ENCODE measurements around the gene PRKG2. TPM values are rescaled to one million over a fixed set of nuclear protein-coding genes. Genes with fewer than 3 reads are reported as not detected.
"Not testable (repeated sequence)": the region's sequence is repeated elsewhere in the genome, so short reads cannot be mapped to it uniquely, and the experiment has no call there.

Gene PRKG2
- total RNA-seq, 1 donor from 2014 or later, result under 0.01 TPM

- no peak overlapping the region for H3K27ac ChIP-seq (ENCODE audit: low read depth, low read length)
- no peaks in the 10 kb centered on the region for H3K4me1 ChIP-seq (ENCODE audit: control insufficient read depth in 3 of 3, insufficient read depth in 3 of 3, low read length in 3 of 3)
- H3K27me3 ChIP-seq (ENCODE audit: control insufficient read depth in 3 of 3, insufficient read depth in 3 of 3, low read length in 3 of 3), result no peaks in the 10 kb centered on the region
- no peaks in the 10 kb centered on the region for H3K9me3 ChIP-seq (ENCODE audit: control insufficient read depth in 3 of 3, low read length in 3 of 3)
- no peak overlapping the region for H3K4me3 ChIP-seq (ENCODE audit: low read length in 3 of 3)
- no peak overlapping the region for H3K9ac ChIP-seq (ENCODE audit: low read depth in 1 of 3, low read length in 3 of 3)
- H3K36me3 ChIP-seq (ENCODE audit: control insufficient read depth in 3 of 3, insufficient read depth in 3 of 3, low read length in 3 of 3), result no peaks in the 10 kb centered on the region
These were observed 30.4 kb upstream of the PRKG2 start for GRCh38 chr4:81245218-81246009.

- no peak overlapping the region for H3K9ac ChIP-seq (ENCODE audit: low read depth in 1 of 3, low read length in 3 of 3)
- H3K9me3 ChIP-seq (ENCODE audit: control insufficient read depth in 3 of 3, low read length in 3 of 3), result no peaks in the 10 kb centered on the region
- H3K4me1 ChIP-seq (ENCODE audit: control insufficient read depth in 3 of 3, insufficient read depth in 3 of 3, low read length in 3 of 3), result no peaks in the 10 kb centered on the region
- no peak overlapping the region for H3K27ac ChIP-seq (ENCODE audit: low read depth, low read length)
- H3K27me3 ChIP-seq (ENCODE audit: control insufficient read depth in 3 of 3, insufficient read depth in 3 of 3, low read length in 3 of 3), result no peaks in the 10 kb centered on the region
- H3K4me3 ChIP-seq (ENCODE audit: low read length in 3 of 3), result no peak overlapping the region
- H3K36me3 ChIP-seq (ENCODE audit: control insufficient read depth in 3 of 3, insufficient read depth in 3 of 3, low read length in 3 of 3), result no peaks in the 10 kb centered on the region
These were observed 22.8 kb upstream of the PRKG2 start for GRCh38 chr4:81237791-81238190.

- no peaks in the 10 kb centered on the region for H3K27me3 ChIP-seq (ENCODE audit: control insufficient read depth in 3 of 3, insufficient read depth in 3 of 3, low read length in 3 of 3)
- H3K9me3 ChIP-seq (ENCODE audit: control insufficient read depth in 3 of 3, low read length in 3 of 3), result no peaks in the 10 kb centered on the region
- no peaks in the 10 kb centered on the region for H3K36me3 ChIP-seq (ENCODE audit: control insufficient read depth in 3 of 3, insufficient read depth in 3 of 3, low read length in 3 of 3)
- H3K9ac ChIP-seq (ENCODE audit: low read depth in 1 of 3, low read length in 3 of 3), result no peak overlapping the region
- no peak overlapping the region for H3K4me3 ChIP-seq (ENCODE audit: low read length in 3 of 3)
- H3K27ac ChIP-seq (ENCODE audit: low read depth, low read length), result no peak overlapping the region
- no peaks in the 10 kb centered on the region for H3K4me1 ChIP-seq (ENCODE audit: control insufficient read depth in 3 of 3, insufficient read depth in 3 of 3, low read length in 3 of 3)
These were observed 21.1 kb upstream of the PRKG2 start for GRCh38 chr4:81235982-81236749.

- Histone ChIP-seq H3K27ac (ENCODE audit: low read depth, low read length) (no peak overlapping the region), H3K9me3 (ENCODE audit: control insufficient read depth in 3 of 3, low read length in 3 of 3) (peaks cover 0 to 2% (median 0%) of the 10 kb centered on the region in 3 donors), H3K36me3 (ENCODE audit: control insufficient read depth in 3 of 3, insufficient read depth in 3 of 3, low read length in 3 of 3) (no peaks in the 10 kb centered on the region), H3K27me3 (ENCODE audit: control insufficient read depth in 3 of 3, insufficient read depth in 3 of 3, low read length in 3 of 3) (no peaks in the 10 kb centered on the region), H3K9ac (ENCODE audit: low read depth in 1 of 3, low read length in 3 of 3) (no peak overlapping the region), H3K4me3 (ENCODE audit: low read length in 3 of 3) (no peak overlapping the region), H3K4me1 (ENCODE audit: control insufficient read depth in 3 of 3, insufficient read depth in 3 of 3, low read length in 3 of 3) (no peaks in the 10 kb centered on the region)
These were observed 12.9 kb upstream of the PRKG2 start for GRCh38 chr4:81227968-81228367.

GRCh38 chr4:81227138-81227537 lies 12.1 kb upstream of the PRKG2 start:
- H3K27me3 ChIP-seq (ENCODE audit: control insufficient read depth in 3 of 3, insufficient read depth in 3 of 3, low read length in 3 of 3), result no peaks in the 10 kb centered on the region
- H3K9me3 ChIP-seq (ENCODE audit: control insufficient read depth in 3 of 3, low read length in 3 of 3), result peaks cover 0 to 2% (median 0%) of the 10 kb centered on the region in 3 donors
- no peaks in the 10 kb centered on the region for H3K36me3 ChIP-seq (ENCODE audit: control insufficient read depth in 3 of 3, insufficient read depth in 3 of 3, low read length in 3 of 3)
- no peak overlapping the region for H3K4me3 ChIP-seq (ENCODE audit: low read length in 3 of 3)
- no peaks in the 10 kb centered on the region for H3K4me1 ChIP-seq (ENCODE audit: control insufficient read depth in 3 of 3, insufficient read depth in 3 of 3, low read length in 3 of 3)
- H3K27ac ChIP-seq (ENCODE audit: low read depth, low read length), result no peak overlapping the region
- H3K9ac ChIP-seq (ENCODE audit: low read depth in 1 of 3, low read length in 3 of 3), result no peak overlapping the region

GRCh38 chr4:81225252-81225651 lies 10.2 kb upstream of the PRKG2 start:
- Histone ChIP-seq H3K27me3 (ENCODE audit: control insufficient read depth in 3 of 3, insufficient read depth in 3 of 3, low read length in 3 of 3) (no peaks in the 10 kb centered on the region), H3K9ac (ENCODE audit: low read depth in 1 of 3, low read length in 3 of 3) (no peak overlapping the region), H3K4me3 (ENCODE audit: low read length in 3 of 3) (no peak overlapping the region), H3K36me3 (ENCODE audit: control insufficient read depth in 3 of 3, insufficient read depth in 3 of 3, low read length in 3 of 3) (no peaks in the 10 kb centered on the region), H3K4me1 (ENCODE audit: control insufficient read depth in 3 of 3, insufficient read depth in 3 of 3, low read length in 3 of 3) (no peaks in the 10 kb centered on the region), H3K27ac (ENCODE audit: low read depth, low read length) (no peak overlapping the region), H3K9me3 (ENCODE audit: control insufficient read depth in 3 of 3, low read length in 3 of 3) (peaks cover 0 to 2% (median 0%) of the 10 kb centered on the region in 3 donors)

GRCh38 chr4:81222082-81222472 lies 7.1 kb upstream of the PRKG2 start:
- not testable (repeated sequence) for H3K9me3 ChIP-seq (ENCODE audit: control insufficient read depth in 3 of 3, low read length in 3 of 3); H3K36me3 ChIP-seq (ENCODE audit: control insufficient read depth in 3 of 3, insufficient read depth in 3 of 3, low read length in 3 of 3); H3K4me3 ChIP-seq (ENCODE audit: low read length in 3 of 3); H3K27ac ChIP-seq (ENCODE audit: low read depth, low read length); H3K9ac ChIP-seq (ENCODE audit: low read depth in 1 of 3, low read length in 3 of 3); H3K27me3 ChIP-seq (ENCODE audit: control insufficient read depth in 3 of 3, insufficient read depth in 3 of 3, low read length in 3 of 3); H3K4me1 ChIP-seq (ENCODE audit: control insufficient read depth in 3 of 3, insufficient read depth in 3 of 3, low read length in 3 of 3)

GRCh38 chr4:81221303-81222081 lies 6.5 kb upstream of the PRKG2 start:
- Histone ChIP-seq H3K27ac (ENCODE audit: low read depth, low read length) (no peak overlapping the region), H3K9me3 (ENCODE audit: control insufficient read depth in 3 of 3, low read length in 3 of 3) (peaks cover 0 to 2% (median 0%) of the 10 kb centered on the region in 3 donors), H3K4me3 (ENCODE audit: low read length in 3 of 3) (no peak overlapping the region), H3K9ac (ENCODE audit: low read depth in 1 of 3, low read length in 3 of 3) (no peak overlapping the region), H3K4me1 (ENCODE audit: control insufficient read depth in 3 of 3, insufficient read depth in 3 of 3, low read length in 3 of 3) (no peaks in the 10 kb centered on the region), H3K36me3 (ENCODE audit: control insufficient read depth in 3 of 3, insufficient read depth in 3 of 3, low read length in 3 of 3) (no peaks in the 10 kb centered on the region), H3K27me3 (ENCODE audit: control insufficient read depth in 3 of 3, insufficient read depth in 3 of 3, low read length in 3 of 3) (peaks cover 0 to 4% (median 0%) of the 10 kb centered on the region in 3 donors)

- H3K36me3 ChIP-seq (ENCODE audit: control insufficient read depth in 3 of 3, insufficient read depth in 3 of 3, low read length in 3 of 3), result no peaks in the 10 kb centered on the region
These were observed 5.2 kb upstream of the PRKG2 start for GRCh38 chr4:81220271-81220670.

More at GRCh38 chr4:81220271-81220670, 5.2 kb upstream of the PRKG2 start:
- Histone ChIP-seq H3K4me1 (ENCODE audit: control insufficient read depth in 3 of 3, insufficient read depth in 3 of 3, low read length in 3 of 3) (no peaks in the 10 kb centered on the region), H3K4me3 (ENCODE audit: low read length in 3 of 3) (no peak overlapping the region), H3K9ac (ENCODE audit: low read depth in 1 of 3, low read length in 3 of 3) (no peak overlapping the region), H3K9me3 (ENCODE audit: control insufficient read depth in 3 of 3, low read length in 3 of 3) (peaks cover 0 to 2% (median 0%) of the 10 kb centered on the region in 3 donors), H3K27me3 (ENCODE audit: control insufficient read depth in 3 of 3, insufficient read depth in 3 of 3, low read length in 3 of 3) (peaks cover 3 to 9% (median 7%) of the 10 kb centered on the region in 3 donors), H3K27ac (ENCODE audit: low read depth, low read length) (no peak overlapping the region)
